Stimulated activated CD4-positive, alpha-beta T cell treated with anti-CD3 and anti-CD28 coated beads, Interleukin-4, amount 100 ng/mL, for 4 hours (primary cell): ENCODE results near the gene BHLHE23.
"Not testable (repeated sequence)": the region's sequence is repeated elsewhere in the genome, so short reads cannot be mapped to it uniquely, and the experiment has no call there.

Experiments
- DNase-seq, 2 experiments: peaks; one replicate each; pipeline ENCODE4 v3.0.0-alpha.2; 2020

BHLHE23 gene

GRCh38 chr20:62970307-62971210 is 36.2 kb downstream of the BHLHE23 start:
- no peak for DNase-seq

- DNase-seq: no peak
Measured at GRCh38 chr20:62969939-62970306, 36.8 kb downstream of the BHLHE23 start.

GRCh38 chr20:62969179-62969760 is 37.5 kb downstream of the BHLHE23 start:
- no peak for DNase-seq

GRCh38 chr20:62968378-62969178 is 38.2 kb downstream of the BHLHE23 start:
- DNase-seq: no peak

- no peak for DNase-seq
Measured at GRCh38 chr20:62967628-62968351, 39.0 kb downstream of the BHLHE23 start.

- no peak for DNase-seq
Measured at GRCh38 chr20:62967149-62967501, 39.6 kb downstream of the BHLHE23 start.

- no peak for DNase-seq
Measured at GRCh38 chr20:62966212-62967148, 40.3 kb downstream of the BHLHE23 start.

GRCh38 chr20:62965363-62965771 is 41.4 kb downstream of the BHLHE23 start:
- DNase-seq: no peak

GRCh38 chr20:62964700-62965099 is 42.1 kb downstream of the BHLHE23 start:
- DNase-seq: no peak

GRCh38 chr20:62963614-62964397 is 43.0 kb downstream of the BHLHE23 start:
- no peak for DNase-seq

GRCh38 chr20:62962891-62963613 is 43.7 kb downstream of the BHLHE23 start:
- DNase-seq: no peak

- no peak for DNase-seq
Measured at GRCh38 chr20:62962221-62962879, 44.4 kb downstream of the BHLHE23 start.

GRCh38 chr20:62961799-62962198 is 45.0 kb downstream of the BHLHE23 start:
- no peak for DNase-seq

GRCh38 chr20:62961310-62961783 is 45.4 kb downstream of the BHLHE23 start:
- DNase-seq: no peak

- DNase-seq: not testable (repeated sequence)
Measured at GRCh38 chr20:62960446-62961309, 46.1 kb downstream of the BHLHE23 start.

GRCh38 chr20:62959998-62960436 is 46.7 kb downstream of the BHLHE23 start:
- no peak for DNase-seq

- DNase-seq: no peak
Measured at GRCh38 chr20:62959101-62959971, 47.4 kb downstream of the BHLHE23 start.
